NCI-H128 (cell line): Measurements from ENCODE around the gene KIF6.
"Not testable (repeated sequence)": the region's sequence is repeated elsewhere in the genome, so short reads cannot be mapped to it uniquely, and the experiment has no call there.

Experiments
- DNase-seq: peaks from one replicate; lab custom pipeline; 2025; ENCODE audit not compliant: unreplicated experiment; lab: John Stamatoyannopoulos, UW

The KIF6 gene

DNA sequence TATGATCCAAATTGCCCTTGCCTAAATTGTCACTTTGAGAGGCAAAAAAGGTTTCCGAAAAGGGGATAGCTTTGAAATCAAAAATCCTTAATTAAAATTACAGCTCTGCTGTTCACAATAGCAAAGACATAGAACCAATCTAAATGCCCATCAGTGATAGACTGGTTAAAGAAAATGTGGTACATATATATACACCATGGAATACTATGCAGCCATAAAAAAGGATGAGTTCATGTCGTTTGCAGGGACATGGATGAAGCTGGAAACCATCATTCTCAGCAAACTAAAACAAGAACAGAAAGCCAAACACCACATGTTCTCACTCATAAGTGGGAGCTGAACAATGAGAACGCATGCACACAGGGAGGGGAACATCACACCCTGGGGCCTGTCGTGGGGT lies 1.9 kb downstream of the KIF6 start:
- not testable (repeated sequence) for DNase-seq

DNA sequence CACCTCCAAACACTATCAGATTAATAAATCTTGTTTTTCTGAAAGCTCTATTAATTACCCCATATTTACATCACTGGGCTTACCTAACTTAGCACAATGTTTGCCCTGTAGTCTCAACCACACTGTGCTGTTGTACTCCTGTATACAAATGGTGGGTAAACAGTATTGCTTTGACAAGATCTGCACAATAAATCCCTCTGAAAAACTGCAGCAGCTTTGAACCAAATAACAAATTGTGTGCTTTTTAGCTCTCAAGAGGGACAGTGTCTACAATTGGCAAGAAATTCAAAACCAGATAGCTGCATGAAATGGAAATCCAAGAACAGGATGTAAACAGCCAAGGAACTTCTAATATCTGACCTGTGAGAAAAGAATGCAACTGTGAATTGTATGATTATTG lies 10.4 kb downstream of the KIF6 start:
- no peak for DNase-seq

DNA sequence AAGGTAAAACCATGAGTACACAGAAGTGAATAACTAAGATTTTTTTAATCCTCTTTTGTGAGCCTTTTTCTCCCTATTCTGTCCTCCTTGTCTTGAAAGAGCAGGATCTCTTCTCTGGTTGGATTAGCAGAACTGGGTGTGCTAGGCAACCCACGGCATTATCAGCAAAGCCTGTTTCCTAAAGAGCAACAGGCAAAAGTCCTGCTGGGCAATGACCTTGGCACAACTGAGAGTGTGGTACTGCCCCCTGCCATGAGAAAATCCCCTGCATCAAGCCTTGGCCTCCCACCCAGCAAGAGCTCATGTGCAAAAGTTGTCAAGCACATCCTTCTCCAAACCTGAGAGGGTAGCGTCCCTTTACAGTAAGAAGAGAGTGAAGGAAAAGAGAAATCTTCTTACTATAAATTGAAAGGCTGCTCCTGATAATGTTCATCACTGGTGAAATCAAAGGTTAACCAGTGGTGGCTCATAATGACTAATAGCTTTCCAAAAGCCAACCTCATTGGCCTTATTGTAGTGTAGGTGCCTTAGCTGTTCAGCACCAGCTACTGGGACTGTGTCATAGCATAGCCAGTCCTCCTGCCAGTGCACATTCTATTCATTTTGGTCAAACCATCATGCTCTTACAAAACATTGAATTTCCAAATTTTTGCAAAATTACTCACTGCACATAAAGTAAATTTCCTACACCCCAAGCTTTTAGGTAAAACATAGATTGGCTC lies 17.1 kb downstream of the KIF6 start:
- no peak for DNase-seq

DNA sequence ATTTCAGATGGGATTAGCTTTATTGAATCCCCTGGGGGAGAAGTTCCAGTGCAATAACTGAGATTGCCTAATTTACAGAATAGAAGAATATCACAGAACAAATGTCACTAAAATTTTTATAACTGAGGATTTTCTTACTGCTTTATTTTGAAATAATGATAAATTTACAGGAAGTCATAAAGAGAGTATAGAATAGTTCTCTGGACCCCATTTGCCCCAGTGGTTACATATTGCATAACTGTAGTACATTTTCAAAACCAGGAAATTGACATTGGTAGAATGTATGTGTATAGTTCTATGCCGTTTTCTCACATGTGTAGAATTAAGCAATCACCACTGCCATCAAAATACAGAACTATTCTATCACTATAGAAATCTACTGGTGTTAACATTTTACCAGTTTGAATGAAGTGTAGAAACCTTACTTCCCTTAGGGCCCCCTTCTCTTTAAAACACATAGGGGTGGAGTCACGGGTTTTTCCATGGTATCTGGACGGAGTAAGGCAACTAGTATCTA lies 18.3 kb downstream of the KIF6 start:
- DNase-seq = no peak

DNA sequence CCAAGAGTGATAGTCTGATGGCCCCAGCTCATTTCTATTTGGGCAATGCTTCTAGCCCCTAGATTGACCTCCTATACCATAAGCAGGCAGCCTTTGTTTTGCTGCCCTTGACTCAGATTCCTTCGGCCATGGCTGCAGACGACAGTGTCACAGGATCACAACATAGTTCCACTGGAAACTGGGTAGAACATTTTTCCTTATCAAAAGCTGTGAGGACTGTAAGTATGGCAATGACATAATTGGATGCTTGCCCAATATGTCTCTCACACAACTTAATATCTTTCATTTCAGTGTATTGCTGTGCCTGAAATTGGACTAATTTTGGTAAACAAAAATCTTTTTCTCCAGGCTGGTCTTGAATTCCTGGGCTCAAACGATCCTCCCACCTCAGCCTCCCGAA lies 22.9 kb downstream of the KIF6 start:
- no peak for DNase-seq

DNA sequence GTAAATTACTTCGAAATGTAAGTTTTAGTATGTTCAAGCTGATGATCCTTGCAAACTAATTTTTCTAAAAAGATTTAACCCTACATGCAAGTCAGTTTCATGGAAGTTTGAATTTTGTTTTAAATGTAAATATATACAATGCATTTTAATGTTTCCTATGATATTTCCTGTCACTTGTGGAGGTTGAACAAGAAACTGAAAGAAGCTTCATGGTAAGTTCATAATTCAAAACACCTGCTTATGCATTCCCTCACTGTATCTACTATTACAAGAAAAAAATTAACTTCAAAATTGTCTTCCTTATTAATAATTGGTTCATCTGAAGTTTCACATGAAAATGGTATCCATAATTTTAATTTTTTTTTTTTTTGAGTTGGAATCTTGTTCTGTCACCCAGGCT lies 24.8 kb downstream of the KIF6 start:
- DNase-seq = no peak

DNA sequence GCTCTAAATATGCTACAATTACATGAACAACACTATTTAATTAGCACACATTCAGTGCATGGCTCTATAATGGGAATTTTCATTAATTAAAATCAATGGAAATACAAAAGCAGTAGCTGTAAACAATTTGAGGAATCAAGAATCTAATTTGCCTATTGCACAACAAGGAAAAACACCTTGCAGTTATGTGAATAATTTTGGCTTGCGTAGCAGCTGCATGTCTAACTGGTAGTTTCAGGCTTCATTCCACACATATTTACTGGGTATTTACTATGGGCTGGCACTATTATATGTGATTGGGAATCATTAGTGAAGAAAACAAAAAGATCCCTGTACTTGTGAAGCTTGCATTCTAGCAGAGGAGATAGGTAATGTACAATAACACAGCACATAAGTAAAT lies 26.4 kb downstream of the KIF6 start:
- DNase-seq = no peak

DNA sequence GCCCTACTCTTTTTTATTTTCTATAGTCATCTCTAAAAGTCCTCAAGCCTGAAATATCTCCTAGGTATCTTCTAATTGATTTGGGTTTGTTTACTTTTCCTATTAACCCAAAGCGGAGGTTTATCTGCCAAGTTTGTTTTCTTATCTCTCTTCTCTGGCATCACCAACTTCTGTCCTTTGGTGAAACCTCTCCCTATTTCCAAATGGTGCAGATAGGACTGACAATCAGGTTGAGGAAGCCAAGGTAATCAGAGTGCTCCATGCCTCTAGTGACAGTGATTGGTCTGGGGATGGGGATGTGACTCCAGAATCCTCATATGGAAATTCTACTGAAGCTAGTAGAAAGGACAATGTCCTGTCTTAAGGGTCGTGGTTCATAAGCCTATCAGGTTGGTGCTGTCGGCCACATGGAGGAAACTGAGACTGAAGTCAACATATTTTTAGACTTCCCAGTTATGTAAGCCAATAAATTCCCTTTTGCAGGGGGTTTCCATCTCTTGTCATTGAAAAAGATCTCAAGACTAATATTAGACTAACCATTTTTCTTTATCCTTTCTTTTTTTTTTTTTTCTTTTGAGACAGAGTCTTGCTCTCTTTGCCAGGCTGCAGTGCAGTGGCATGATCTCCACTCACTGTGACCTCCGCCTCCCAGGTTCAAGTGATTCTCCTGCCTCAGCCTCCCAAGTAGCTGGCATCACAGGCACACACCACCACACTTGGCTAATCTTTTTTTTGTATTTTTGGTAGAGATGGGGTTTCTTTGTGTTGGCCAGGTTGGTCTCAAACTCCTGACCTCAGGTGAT lies 28.0 kb downstream of the KIF6 start:
- no peak for DNase-seq

DNA sequence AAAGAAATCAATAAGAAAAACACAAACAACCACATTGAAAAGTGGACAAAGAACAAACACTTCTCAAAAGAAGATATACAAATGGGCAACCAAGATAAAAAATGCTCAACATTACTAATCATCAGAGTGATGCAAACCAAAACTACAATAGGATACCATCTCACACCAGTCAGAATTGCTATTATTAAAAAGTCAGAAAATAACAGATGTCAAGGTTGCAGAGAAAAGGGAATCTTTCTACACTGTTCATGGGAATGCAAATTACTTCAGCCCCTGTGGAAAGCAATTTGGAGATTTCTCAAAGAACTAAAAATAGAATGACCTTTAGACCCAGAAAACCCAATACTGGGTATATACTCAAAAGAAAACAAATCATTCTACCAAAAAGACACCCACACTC lies 29.8 kb downstream of the KIF6 start:
- no peak for DNase-seq

DNA sequence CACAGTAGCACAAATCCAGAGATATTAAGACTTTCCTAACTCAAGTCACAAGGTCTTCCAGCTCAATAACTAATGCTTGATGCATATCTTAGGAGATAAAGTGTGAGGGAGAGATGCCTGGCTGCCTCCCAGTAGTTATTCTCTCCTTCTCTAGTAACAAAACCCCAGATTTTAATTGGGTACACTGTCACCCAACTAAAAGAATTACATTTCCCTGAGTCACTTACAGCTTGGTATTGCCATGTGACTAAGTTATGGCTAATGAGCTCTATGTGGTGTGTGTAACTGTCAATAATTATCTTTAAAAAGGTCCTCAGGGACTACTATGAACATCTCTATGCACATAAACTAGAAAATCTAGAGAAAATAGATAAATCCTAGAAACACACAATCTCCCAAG lies 32.0 kb downstream of the KIF6 start:
- no peak for DNase-seq

DNA sequence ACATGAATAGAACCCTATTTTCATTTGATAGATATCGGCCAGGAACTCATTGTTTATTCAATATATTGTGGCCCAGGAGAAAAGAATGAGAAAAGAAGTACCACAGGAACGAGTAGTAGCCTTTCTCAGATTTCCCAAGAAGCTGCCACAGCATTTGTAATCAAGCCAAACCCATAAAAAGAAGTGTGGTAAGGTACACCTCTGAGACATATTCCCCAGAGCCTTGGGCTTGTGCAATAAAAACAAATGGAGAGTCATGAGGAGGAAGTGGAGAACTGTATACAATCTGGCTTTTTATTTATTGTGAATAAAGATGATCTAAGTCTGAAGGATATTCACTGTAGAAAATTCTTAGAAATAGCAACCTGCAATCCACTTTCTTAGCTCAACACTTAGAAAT lies 36.7 kb downstream of the KIF6 start:
- DNase-seq = no peak

DNA sequence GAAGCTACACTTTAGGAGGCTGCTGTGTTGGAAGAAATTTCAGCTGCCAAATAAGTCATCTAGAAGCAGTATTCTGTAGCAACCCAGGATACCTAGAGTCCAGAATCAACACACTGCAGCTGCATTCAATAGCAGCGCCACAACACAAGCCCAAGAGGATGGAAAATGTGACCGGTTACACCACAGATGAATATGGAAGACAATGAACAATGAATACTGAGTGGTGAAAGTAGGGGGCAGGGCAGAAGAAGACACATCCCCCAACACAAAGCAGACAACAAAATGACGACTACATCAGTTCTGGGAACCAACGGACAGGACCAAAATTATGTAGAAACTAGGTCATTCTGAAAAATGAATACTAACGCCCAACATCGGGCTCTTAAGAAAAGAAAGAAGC lies 38.2 kb downstream of the KIF6 start:
- DNase-seq = no peak

DNA sequence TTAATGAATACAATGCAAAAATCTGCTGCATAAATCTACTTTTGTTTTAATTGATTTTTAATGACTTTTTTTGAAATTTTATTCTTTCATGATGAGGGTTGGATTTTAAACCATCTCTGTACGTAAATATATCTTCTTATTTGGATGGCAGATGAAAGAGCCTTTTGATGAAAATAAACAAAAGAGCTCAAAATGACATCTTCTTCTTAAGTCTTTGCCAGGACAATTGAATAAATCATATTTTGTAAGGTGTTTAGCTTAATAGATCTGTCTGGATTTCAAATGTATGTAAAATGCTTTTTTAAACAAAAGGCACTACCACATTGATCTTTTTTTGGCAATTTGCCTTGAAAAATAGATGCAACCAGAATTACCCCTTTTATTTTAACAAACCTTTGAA lies 39.3 kb downstream of the KIF6 start:
- no peak for DNase-seq

DNA sequence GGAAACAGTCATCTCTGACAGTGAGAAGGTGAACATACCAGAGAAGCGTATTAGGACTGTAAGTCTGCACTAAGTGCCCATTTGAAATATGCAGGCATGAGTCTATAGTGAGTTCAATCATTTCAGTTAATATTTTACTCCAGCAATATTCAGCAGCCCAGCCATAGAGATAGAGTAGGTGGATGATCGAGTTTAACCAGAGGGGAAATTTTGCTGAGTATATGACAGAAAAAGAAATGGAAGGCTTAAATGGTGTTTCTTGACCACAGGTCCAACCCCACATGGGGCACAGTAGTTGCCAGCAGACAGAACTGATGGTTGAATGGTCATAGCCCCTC lies 39.8 kb downstream of the KIF6 start:
- no peak for DNase-seq

DNA sequence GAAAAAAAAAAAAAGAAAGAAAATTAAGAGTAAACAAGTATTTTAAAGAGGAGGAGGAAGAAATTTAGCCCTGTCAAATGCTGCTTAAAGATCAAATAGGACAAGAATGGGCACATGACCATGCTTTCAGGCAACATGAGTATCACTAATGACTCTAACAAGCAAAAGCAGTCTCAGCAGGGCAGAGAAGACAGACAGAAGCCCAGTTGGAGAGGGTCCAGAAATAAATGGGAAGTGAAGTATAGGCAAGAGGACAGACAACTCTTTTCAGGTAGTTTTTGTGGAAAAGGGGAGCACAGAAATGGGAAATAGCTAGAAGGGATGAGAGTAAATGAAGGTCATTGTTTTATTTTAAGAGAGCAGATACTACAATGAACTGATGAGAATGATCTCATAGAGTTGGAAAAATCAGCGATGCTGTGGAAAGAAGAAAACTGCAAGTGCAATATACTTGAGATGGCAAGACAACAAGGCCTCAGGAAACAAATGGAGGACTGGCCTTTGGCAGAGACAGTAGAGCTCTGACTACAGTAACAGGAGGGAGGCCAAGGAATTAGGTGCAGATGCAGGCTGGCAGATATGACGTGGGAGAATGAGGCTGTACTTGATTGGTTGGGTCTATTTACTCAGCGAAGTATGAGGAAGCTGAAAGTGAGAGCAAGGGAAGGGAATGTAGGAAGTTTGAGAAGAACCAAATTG lies 40.3 kb downstream of the KIF6 start:
- no peak for DNase-seq

DNA sequence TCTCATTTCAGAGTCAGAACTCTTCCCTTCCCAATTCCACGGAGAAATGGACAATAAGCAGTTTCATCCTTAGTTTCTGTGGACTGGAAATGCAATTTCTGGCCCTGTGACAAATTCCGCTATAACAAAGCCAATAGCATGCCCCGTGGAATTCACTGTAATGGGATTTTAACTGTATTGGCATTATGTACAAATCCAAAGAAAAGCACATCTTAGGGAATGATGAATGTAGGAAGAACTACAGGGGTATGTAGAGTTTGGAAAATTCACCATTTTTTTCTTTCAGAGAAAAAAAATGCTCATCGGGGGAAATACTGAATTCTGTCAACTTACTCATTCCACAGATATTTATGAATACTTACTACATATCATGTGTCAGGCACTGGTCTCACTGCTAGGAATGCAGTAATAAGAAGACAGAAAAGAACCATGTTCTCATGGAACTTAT lies 43.5 kb downstream of the KIF6 start:
- DNase-seq = no peak

DNA sequence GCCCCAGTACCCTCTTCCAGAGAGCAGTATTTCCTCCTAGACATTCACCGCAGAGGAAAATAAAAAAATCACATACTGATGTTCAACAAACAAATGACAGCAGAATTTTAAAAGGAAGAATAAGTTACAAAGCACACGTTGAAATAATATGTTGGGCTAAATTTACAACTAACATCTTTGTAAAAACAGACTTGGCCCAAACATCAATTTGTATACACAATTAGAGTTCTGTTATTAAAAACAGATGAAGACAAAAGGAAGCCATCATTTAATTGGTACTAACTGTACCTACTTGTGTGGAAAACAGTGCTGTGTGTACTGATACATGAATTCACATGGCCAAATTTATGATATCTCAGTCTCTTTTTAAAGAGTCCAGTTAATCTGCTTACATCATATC lies 46.3 kb downstream of the KIF6 start:
- no peak for DNase-seq

DNA sequence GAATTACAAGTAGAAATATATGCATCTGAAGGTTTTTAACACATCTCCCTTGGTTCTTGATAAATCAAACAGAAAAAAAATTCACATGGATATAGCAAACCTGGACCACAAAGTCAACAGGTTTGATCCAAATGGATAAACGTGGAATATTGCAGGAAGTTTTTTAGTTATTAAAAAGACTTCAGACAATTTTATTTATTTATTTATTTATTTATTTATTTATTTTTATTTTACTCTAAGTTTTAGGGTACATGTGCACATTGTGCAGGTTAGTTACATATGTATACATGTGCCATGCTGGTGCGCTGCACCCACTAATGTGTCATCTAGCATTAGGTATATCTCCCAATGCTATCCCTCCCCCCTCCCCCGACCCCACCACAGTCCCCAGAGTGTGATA lies 47.9 kb downstream of the KIF6 start:
- DNase-seq = not testable (repeated sequence)

DNA sequence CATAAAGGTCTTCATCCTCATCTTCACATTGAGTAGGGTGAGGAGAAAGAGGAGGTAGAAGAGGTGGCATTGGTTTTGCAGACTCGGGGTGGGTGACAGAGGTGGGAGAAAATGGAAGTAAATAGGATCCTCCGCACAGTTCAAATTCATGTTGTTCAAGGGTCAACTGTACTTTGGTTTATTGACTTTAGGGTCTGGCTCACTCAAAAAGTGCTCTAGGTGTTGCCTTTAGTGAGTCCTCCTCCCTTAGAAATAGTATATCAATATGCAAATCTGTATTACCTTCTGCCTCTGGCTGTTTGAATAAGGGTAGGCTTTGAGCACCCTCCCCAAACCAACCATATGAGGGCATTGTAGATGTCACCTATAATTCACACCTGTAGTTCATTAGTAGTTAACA lies 54.7 kb downstream of the KIF6 start:
- no peak for DNase-seq

DNA sequence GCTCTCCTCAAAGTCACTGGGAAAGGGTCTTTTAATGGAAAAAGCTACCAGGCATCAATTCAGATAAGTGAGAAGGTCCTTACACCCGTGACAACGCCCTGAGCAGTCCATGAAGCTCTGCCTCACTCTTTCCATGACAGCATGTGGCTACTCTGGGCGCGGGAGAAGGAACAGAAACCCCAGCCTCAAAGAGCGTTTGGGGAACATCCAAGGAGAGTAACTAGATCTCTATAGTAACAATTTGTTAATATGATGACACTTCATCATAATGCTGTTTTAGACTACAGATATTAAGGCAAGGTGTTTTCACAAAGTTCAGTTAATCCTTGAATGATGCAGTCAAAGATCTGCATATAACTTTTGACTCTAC lies 55.2 kb downstream of the KIF6 start:
- DNase-seq = no peak

DNA sequence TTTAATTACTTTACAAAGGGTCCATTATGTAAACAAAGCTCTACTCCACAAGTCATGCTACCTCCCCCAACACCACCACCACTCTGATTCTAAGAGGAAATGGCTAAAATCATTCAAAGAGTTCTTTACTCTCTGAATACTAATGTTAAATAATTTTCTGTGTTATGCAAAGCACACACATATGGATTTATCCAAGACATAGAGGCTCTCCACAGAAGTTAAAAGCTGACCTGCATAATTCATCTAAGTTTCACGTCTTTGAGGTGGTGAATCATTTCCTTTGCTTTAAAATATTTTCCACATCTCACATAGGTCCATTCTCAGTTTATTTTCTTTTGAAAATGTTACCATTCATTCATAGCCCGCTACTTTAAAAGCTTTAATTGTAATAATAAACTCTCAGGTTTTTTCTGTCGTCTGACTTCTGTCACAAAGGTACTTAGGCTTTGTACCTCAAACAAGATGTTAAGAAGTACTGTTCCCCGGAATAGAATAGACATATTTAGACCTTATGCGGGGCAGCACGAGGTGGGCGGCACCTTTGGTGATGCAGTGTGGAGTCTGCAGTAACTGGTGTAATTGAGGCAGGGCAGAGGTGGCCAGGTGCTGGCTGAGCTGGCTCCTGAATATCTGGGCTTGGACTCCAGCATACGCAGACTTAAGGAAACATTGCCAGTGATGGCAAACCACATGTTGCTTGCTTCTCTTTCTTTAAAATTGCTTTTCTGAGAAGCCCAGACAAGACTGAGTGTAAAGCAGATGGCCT lies 55.8 kb downstream of the KIF6 start:
- DNase-seq = no peak
